Stimulated activated CD8-positive, alpha-beta memory T cell treated with anti-CD3 and anti-CD28 coated beads, Interleukin-15, amount 100 ng/mL, for 24 hours (primary cell): ENCODE measurements around the gene CNPPD1.

Source experiments
- DNase-seq: peaks from one replicate; pipeline ENCODE4 v3.0.0-alpha.2; 2020; ENCODE audit warnings: low read depth

The CNPPD1 gene

DNA sequence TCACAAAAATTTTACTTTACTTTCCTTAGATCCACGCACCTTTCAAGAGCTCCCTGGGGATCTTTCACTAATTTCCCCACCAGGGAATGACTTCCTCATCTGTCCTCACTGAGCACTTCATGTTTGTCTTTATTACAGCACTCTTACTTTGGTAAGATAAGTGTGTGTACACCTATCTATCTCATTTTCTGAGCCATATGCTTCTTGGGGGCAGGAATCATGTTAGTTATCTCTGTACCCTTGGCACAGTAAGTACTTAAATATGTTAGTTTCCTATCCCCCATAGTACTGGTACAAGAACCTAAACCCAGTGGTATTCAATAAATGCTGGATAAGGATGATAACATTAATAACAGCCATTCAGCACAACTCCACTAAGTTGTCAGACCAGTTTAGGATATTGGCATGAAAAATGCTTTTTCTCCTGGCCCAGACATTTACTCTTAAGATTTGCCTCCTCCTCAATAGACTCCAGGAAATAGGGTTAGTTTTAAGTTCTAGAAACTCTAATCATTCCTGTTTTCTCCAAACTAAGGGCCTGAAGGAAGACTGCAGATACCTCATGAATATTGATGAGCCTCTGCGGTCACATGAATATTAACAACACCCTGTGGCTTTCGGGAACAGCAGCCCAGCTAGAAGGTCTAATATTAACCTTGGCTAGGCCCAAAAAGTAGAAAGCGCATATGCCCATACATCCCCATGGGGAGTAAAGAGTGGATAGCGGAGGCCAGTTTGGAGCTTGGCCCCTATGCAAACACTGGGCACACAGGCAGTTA is 54.3 kb downstream of the CNPPD1 start:
- no peak for DNase-seq
